GM12878 (cell line): Measurements from ENCODE around the gene PRDM16. TPM values are rescaled to one million over a fixed set of nuclear protein-coding genes. Genes with fewer than 3 reads are reported as not detected.

Source experiments
- ATAC-seq: fragments of 200-7000 bp; cut with Tn5 transposase; 3 replicates; pipeline ENCODE4 v1.9.1; 2020; ENCODE audit warnings: mild to moderate bottlenecking, moderate library complexity
- BruUV-seq: library from RNA; stranded (reverse); fragments of 400-500 nt; replicated peaks from 2 replicates; lab custom pipeline; 2021; lab: Mats Ljungman, UMichigan
- CTCF ChIA-PET: fragments of 300-600 bp; sonication (Branson Sonifier 250); formaldehyde crosslinking; extraction: SDS; loops from one replicate; lab custom pipeline; 2021; ENCODE audit warnings: inconsistent platforms; lab: Yijun Ruan, JAX
- POLR2A ChIA-PET: fragments of 350-600 bp; formaldehyde crosslinking; extraction: SDS; loops from one replicate; lab custom pipeline; 2021; ENCODE audit warnings: inconsistent platforms; lab: Charles Lee
- RAD21 ChIA-PET: fragments of 300-600 bp; sonication (Branson Sonifier 250); formaldehyde crosslinking; loops from one replicate; lab custom pipeline; 2023; ENCODE audit warnings: antibody characterized with exemption; ENCODE audit not compliant: unreplicated experiment; lab: Charles Lee
- SMC1A ChIA-PET: fragments of 300-600 bp; sonication (Branson Sonifier 250); formaldehyde crosslinking; loops from one replicate; lab custom pipeline; 2023; ENCODE audit not compliant: unreplicated experiment, uncharacterized antibody; lab: Charles Lee
- DNase-seq: peaks from one replicate; pipeline ENCODE4 v3.0.0-alpha.2; 2011; ENCODE audit warnings: low read depth, low spot score
- FAIRE-seq: peaks from 3 replicates; lab custom pipeline; 2011; peaks lifted over from hg19 to GRCh38; lab: Jason Lieb, UNC
- H2AFZ ChIP-seq: 2 replicates; pipeline ENCODE4 v1.6.0; 2011; ENCODE audit warnings: low read depth, low read length, control low read depth; ENCODE audit not compliant: control insufficient read depth
- H3K27ac ChIP-seq: 2 replicates; pipeline ENCODE4 v1.5.1; 2011; ENCODE audit warnings: control low read depth; ENCODE audit not compliant: control insufficient read depth, insufficient read depth
- H3K27me3 ChIP-seq, 2 experiments: replicated peaks in 1 of 2; 2 replicates each; pipeline versions ENCODE4 v1.6.0 to v1.6.1; 2011; ENCODE audit warnings: low read length in 1 of 2; ENCODE audit not compliant: control insufficient read depth in 2 of 2, insufficient read depth in 2 of 2
- H3K36me3 ChIP-seq, 2 experiments: 2 replicates each; pipeline ENCODE4 v1.5.1; 2011; ENCODE audit warnings: low read length in 1 of 2; ENCODE audit not compliant: control insufficient read depth in 2 of 2, insufficient read depth in 2 of 2
- H3K4me1 ChIP-seq: 2 replicates; pipeline ENCODE4 v1.6.1; 2011; ENCODE audit warnings: mild to moderate bottlenecking, low read length, moderate library complexity, mixed read lengths; ENCODE audit not compliant: control insufficient read depth, insufficient read depth
- H3K4me2 ChIP-seq: 2 replicates; pipeline ENCODE4 v1.6.0; 2011; ENCODE audit warnings: control low read depth; ENCODE audit not compliant: control insufficient read depth, insufficient read depth
- H3K4me3 ChIP-seq: fragments of 200-600 bp; sonication (generic); 2 replicates; pipeline ENCODE4 v1.5.1; 2016
- H3K79me2 ChIP-seq: 2 replicates; pipeline ENCODE4 v1.6.0; 2011; ENCODE audit warnings: low read length; ENCODE audit not compliant: control insufficient read depth, insufficient read depth
- H3K9ac ChIP-seq: 2 replicates; pipeline ENCODE4 v1.8.0; 2011; ENCODE audit warnings: low read length, control low read depth, mixed read lengths; ENCODE audit not compliant: control insufficient read depth, insufficient read depth
- H3K9me3 ChIP-seq: replicated peaks from 3 replicates; pipeline ENCODE4 v1.5.1; 2011; ENCODE audit warnings: mild to moderate bottlenecking, low read length; ENCODE audit not compliant: control insufficient read depth, insufficient read depth
- H4K20me1 ChIP-seq: 2 replicates; pipeline ENCODE4 v1.6.0; 2011; ENCODE audit not compliant: control insufficient read depth, insufficient read depth
- HCFC1 ChIP-seq: fragments of 150-350 bp; IDR thresholded peaks from 2 replicates; pipeline ENCODE4 v1.6.1; 2014; ENCODE audit warnings: low read length
- PAX5 ChIP-seq: IDR thresholded peaks from 2 replicates; pipeline ENCODE4 v1.6.1; 2011; ENCODE audit warnings: low read depth, low read length, borderline replicate concordance
- POLR2AphosphoS2 ChIP-seq: IDR thresholded peaks from 2 replicates; pipeline ENCODE4 v1.6.1; 2011; ENCODE audit warnings: low read depth, mild to moderate bottlenecking, low read length, improper control_type of control experiment, moderate library complexity
- SRF ChIP-seq, 2 experiments: IDR thresholded peaks; 2 replicates each; pipeline ENCODE4 v1.6.1; 2011; ENCODE audit warnings: low read depth in 2 of 2, low read length in 2 of 2, mild to moderate bottlenecking in 1 of 2, moderate library complexity in 1 of 2
- STAT3 ChIP-seq: IDR thresholded peaks from 2 replicates; pipeline ENCODE4 v1.6.1; 2011; ENCODE audit warnings: low read depth, low read length, improper control_type of control experiment
- ZNF217 ChIP-seq: fragments of 450-650 bp; IDR thresholded peaks from 2 replicates; pipeline ENCODE4 v1.6.1; 2017; ENCODE audit warnings: antibody characterized with exemption, mild to moderate bottlenecking
- WGBS: methylation state at CpG from one replicate; pipeline ENCODE4 v1.1.6; 2016; ENCODE audit warnings: low lambda C conversion rate; ENCODE audit not compliant: insufficient replicate concordance, insufficient coverage; ENCODE audit errors: missing lambda C conversion rate; 5-methylcytosine and 5-hydroxymethylcytosine counted together
- in situ Hi-C: fragments of 300-500 bp; cut with MboI; formaldehyde crosslinking; loops from 9 replicates; pipeline ENCODE4 v1.14.3; 2018; ENCODE audit warnings: mixed read lengths
- intact Hi-C: fragments of 100-400 bp; cut with micrococcal nuclease; formaldehyde crosslinking; loops from one replicate; pipeline ENCODE4 v1.14.2; 2022; ENCODE audit not compliant: unreplicated experiment
- polyA plus RNA-seq, 11 experiments: library from polyadenylated mRNA; depleted of rRNA in 4 of 11; unstranded in 6 of 11; stranded (reverse) in 5 of 11; fragments of >200 nt; fragmentation: Nextera tagmentation in 4 of 11; fragmentation: Illumina TruSeq in 1 of 11; extraction: Ambion mirVana in 4 of 11; extraction: Trizol in 1 of 11; gene quantifications; 1 replicate in 1 of 11; 2 replicates in 10 of 11; pipeline versions ENCODE4 v1.2.1 to v1.2.3, GENCODE V29; 2011 to 2016; ENCODE audit warnings: inconsistent platforms in 2 of 11, missing spikeins in 2 of 11, low read depth in 1 of 11
- total RNA-seq, 4 experiments: library from RNA; depleted of rRNA in 3 of 4; stranded (reverse); fragments of >200 nt in 3 of 4; fragmentation: Illumina TruSeq in 1 of 4; extraction: Trizol in 1 of 4; gene quantifications; 2 replicates each; pipeline versions ENCODE4 v1.2.1 to v1.2.3, GENCODE V29; 2013 to 2021
- TF ChIP-seq, protein P1 (sequence below): fragments of 450-650 bp; IDR thresholded peaks from 2 replicates; pipeline ENCODE4 v1.6.1; 2017; ENCODE audit warnings: mild to moderate bottlenecking

Gene PRDM16
- total and polyA plus RNA-seq, 10 of the 15 experiments (the other 5 are each of a cell fraction or from before 2014, with no cell fraction given) = 0.03 TPM; not detected in 9

DNA sequence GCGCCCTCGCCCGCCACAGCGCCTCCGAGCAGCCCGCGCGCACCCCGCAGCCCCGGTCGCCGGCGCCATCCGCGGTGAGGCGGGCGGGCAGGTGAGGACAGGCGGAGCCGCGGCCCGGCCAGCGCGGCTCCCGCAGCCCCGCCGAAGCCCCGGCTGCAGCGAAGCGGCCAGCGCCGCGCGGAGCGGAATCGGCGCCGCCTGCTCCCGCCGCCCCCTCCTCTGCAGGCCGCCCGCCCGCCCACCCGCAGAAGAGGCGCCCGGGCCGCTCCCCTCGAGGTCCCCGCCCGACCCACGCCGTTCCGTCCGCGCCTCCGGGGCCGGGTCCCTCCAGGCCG lies 1.3 kb downstream of the PRDM16 start:
- ChIA-PET POLR2A (no interaction called here), CTCF (no interaction called here)
- in situ Hi-C loops = no loop called here
- no peak for FAIRE-seq
- Histone ChIP-seq H3K79me2 (no peaks in the 10 kb centered on the region), H3K4me1 (no peaks in the 10 kb centered on the region)
- no TSS peak for BruUV-seq
- TF ChIP-seq ZNF217 (no peak), PAX5 (no peak), POLR2AphosphoS2 (no peak), HCFC1 (no peak), STAT3 (no peak), SRF (IDR thresholded peaks at IDR 0.05; ENCODE audit: low read depth in 2 of 2, low read length in 2 of 2) (no peak)
- TF ChIP-seq, protein P1, sequence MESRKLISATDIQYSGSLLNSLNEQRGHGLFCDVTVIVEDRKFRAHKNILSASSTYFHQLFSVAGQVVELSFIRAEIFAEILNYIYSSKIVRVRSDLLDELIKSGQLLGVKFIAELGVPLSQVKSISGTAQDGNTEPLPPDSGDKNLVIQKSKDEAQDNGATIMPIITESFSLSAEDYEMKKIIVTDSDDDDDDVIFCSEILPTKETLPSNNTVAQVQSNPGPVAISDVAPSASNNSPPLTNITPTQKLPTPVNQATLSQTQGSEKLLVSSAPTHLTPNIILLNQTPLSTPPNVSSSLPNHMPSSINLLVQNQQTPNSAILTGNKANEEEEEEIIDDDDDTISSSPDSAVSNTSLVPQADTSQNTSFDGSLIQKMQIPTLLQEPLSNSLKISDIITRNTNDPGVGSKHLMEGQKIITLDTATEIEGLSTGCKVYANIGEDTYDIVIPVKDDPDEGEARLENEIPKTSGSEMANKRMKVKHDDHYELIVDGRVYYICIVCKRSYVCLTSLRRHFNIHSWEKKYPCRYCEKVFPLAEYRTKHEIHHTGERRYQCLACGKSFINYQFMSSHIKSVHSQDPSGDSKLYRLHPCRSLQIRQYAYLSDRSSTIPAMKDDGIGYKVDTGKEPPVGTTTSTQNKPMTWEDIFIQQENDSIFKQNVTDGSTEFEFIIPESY = no peak
- TF ChIP-seq, all 136 proteins: peak for 0
- no peaks in the 10 kb centered on the region for H4K20me1 ChIP-seq
- RAD21 ChIA-PET = no interaction called here
- intact Hi-C loops = no loop called here
- H3K4me2 ChIP-seq = peak overlapping the region; percentile 33; the same call in 1 of the 2 replicates
- no CpG with 5 or more reads among the region's 57 CpGs for WGBS
- DNase-seq (no peak), ATAC-seq (no peak)
- H2AFZ ChIP-seq = no peak overlapping the region
- no peaks in the 10 kb centered on the region; a peak in 4 of 4 replicates for H3K27me3 ChIP-seq
- SMC1A ChIA-PET = no interaction called here
- H3K9ac ChIP-seq = no peak overlapping the region
- H3K36me3 ChIP-seq = no peaks in the 10 kb centered on the region
- H3K9me3 ChIP-seq = no peaks in the 10 kb centered on the region
- no peak overlapping the region for H3K27ac ChIP-seq
- H3K4me3 ChIP-seq = no peak overlapping the region
